Loucy (cell line): ENCODE results near the gene OR10G2.

ENCODE experiments used
- H2AFZ ChIP-seq: fragments of 200-600 bp; sonication (generic); 2 replicates; pipeline ENCODE4 v1.6.0; 2016; ENCODE audit warnings: antibody characterized with exemption, mild to moderate bottlenecking, low read length, moderate library complexity
- H3F3A ChIP-seq: fragments of 200-600 bp; 2 replicates; pipeline ENCODE4 v1.6.0; 2016; ENCODE audit warnings: antibody characterized with exemption, low read depth, mild to moderate bottlenecking
- H3K27me3 ChIP-seq: fragments of 200-600 bp; sonication (generic); 2 replicates; pipeline ENCODE4 v1.6.1; 2014; ENCODE audit warnings: low read length, mild to moderate bottlenecking; ENCODE audit not compliant: insufficient read depth, poor library complexity, severe bottlenecking
- H3K36me3 ChIP-seq: fragments of 200-600 bp; sonication (generic); 2 replicates; pipeline ENCODE4 v1.6.1; 2016; ENCODE audit warnings: low read length; ENCODE audit not compliant: insufficient read depth
- H3K4me1 ChIP-seq: fragments of 200-600 bp; sonication (generic); 2 replicates; pipeline ENCODE4 v1.5.1; 2014; ENCODE audit warnings: low read length, mild to moderate bottlenecking; ENCODE audit not compliant: insufficient read depth, poor library complexity, severe bottlenecking
- H3K4me2 ChIP-seq: fragments of 200-600 bp; sonication (generic); 2 replicates; pipeline ENCODE4 v1.6.0; 2014; ENCODE audit warnings: antibody characterized with exemption, low read length, low read depth, mild to moderate bottlenecking; ENCODE audit not compliant: poor library complexity, severe bottlenecking
- H3K4me3 ChIP-seq: fragments of 200-600 bp; sonication (generic); 2 replicates; pipeline ENCODE4 v1.5.1; 2014; ENCODE audit warnings: low read length, mild to moderate bottlenecking, mixed read lengths; ENCODE audit not compliant: poor library complexity, severe bottlenecking
- H3K79me2 ChIP-seq: fragments of 200-600 bp; sonication (generic); 2 replicates; pipeline ENCODE4 v1.6.1; 2014; ENCODE audit warnings: low read length; ENCODE audit not compliant: insufficient read depth
- H3K9ac ChIP-seq: fragments of 200-600 bp; sonication (generic); 2 replicates; pipeline ENCODE4 v1.6.0; 2014; ENCODE audit warnings: mild to moderate bottlenecking, low read depth, low read length, moderate library complexity; ENCODE audit not compliant: poor library complexity, severe bottlenecking
- H3K9me2 ChIP-seq: fragments of 200-600 bp; sonication (generic); replicated peaks from 2 replicates; pipeline ENCODE4 v1.6.1; 2016; ENCODE audit warnings: low read depth, low read length, mixed read lengths
- H3K9me3 ChIP-seq: fragments of 200-600 bp; sonication (generic); 2 replicates; pipeline ENCODE4 v1.6.1; 2014; ENCODE audit warnings: mild to moderate bottlenecking, antibody characterized with exemption, low read length, low read depth; ENCODE audit not compliant: insufficient read depth
- H4K20me1 ChIP-seq: fragments of 200-600 bp; sonication (generic); 2 replicates; pipeline ENCODE4 v1.6.0; 2014; ENCODE audit warnings: antibody characterized with exemption, low read length, mild to moderate bottlenecking; ENCODE audit not compliant: insufficient read depth, poor library complexity, severe bottlenecking
- EZH2phosphoT487 ChIP-seq: fragments of 200-600 bp; IDR thresholded peaks from 2 replicates; pipeline ENCODE4 v1.6.1; 2018; ENCODE audit warnings: antibody characterized with exemption, mild to moderate bottlenecking, moderate library complexity, borderline replicate concordance
- TF ChIP-seq, protein P1 (sequence below): fragments of 200-600 bp; sonication (generic); conservative IDR thresholded peaks from 2 replicates; pipeline ENCODE4 v1.5.1; 2014; ENCODE audit warnings: mild to moderate bottlenecking, antibody characterized with exemption, low read length

The OR10G2 gene

GRCh38 chr14:21669284-21669683 is 34.5 kb upstream of the OR10G2 start:
- Histone ChIP-seq H3K79me2 (no peaks in the 10 kb centered on the region), H3K27me3 (no peaks in the 10 kb centered on the region), H3K4me2 (no peak overlapping the region), H3K9me2 (no peaks in the 10 kb centered on the region), H3K9me3 (no peaks in the 10 kb centered on the region), H4K20me1 (no peaks in the 10 kb centered on the region), H2AFZ (no peak overlapping the region), H3K4me3 (no peak overlapping the region), H3K4me1 (no peaks in the 10 kb centered on the region), H3K9ac (no peak overlapping the region), H3K36me3 (no peaks in the 10 kb centered on the region), H3F3A (no peaks in the 10 kb centered on the region)
- TF ChIP-seq EZH2phosphoT487, result no peak
- TF ChIP-seq, protein P1, sequence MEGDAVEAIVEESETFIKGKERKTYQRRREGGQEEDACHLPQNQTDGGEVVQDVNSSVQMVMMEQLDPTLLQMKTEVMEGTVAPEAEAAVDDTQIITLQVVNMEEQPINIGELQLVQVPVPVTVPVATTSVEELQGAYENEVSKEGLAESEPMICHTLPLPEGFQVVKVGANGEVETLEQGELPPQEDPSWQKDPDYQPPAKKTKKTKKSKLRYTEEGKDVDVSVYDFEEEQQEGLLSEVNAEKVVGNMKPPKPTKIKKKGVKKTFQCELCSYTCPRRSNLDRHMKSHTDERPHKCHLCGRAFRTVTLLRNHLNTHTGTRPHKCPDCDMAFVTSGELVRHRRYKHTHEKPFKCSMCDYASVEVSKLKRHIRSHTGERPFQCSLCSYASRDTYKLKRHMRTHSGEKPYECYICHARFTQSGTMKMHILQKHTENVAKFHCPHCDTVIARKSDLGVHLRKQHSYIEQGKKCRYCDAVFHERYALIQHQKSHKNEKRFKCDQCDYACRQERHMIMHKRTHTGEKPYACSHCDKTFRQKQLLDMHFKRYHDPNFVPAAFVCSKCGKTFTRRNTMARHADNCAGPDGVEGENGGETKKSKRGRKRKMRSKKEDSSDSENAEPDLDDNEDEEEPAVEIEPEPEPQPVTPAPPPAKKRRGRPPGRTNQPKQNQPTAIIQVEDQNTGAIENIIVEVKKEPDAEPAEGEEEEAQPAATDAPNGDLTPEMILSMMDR, result no peak

- Histone ChIP-seq H3F3A (no peaks in the 10 kb centered on the region), H3K79me2 (no peaks in the 10 kb centered on the region), H3K4me1 (no peaks in the 10 kb centered on the region), H3K4me2 (no peak overlapping the region), H3K4me3 (no peak overlapping the region), H3K27me3 (no peaks in the 10 kb centered on the region), H3K9me2 (no peaks in the 10 kb centered on the region), H4K20me1 (no peaks in the 10 kb centered on the region), H2AFZ (no peak overlapping the region), H3K9ac (no peak overlapping the region), H3K9me3 (no peaks in the 10 kb centered on the region), H3K36me3 (no peaks in the 10 kb centered on the region)
- TF ChIP-seq EZH2phosphoT487, result no peak
- TF ChIP-seq, protein P1, result no peak
These were observed 33.6 kb upstream of the OR10G2 start for GRCh38 chr14:21668377-21668776.

DNA sequence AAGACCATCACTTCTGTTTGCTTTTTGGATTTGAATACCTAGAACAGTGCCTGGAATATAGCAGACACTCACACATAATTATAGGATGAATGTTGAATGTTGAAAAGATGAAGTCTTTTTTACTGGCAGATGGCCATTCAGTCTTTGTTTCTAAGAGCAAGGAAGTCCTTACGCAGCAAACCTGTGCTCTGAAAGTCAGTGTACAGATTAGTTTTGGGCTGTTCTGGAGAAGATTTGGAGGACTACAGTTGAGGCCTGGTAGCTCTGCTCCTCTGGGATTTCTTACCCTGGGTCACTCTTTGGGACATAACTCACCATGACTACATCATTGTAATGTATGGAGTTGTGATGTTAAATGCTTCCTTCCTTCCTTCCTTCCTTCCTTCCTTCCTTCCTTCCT is 22.2 kb upstream of the OR10G2 start:
- no peak overlapping the region for H3K4me3 ChIP-seq
- TF ChIP-seq, protein P1, result no peak
- TF ChIP-seq EZH2phosphoT487, result no peak
- H3K79me2 ChIP-seq, result no peaks in the 10 kb centered on the region
- no peaks in the 10 kb centered on the region for H3K27me3 ChIP-seq
- no peak overlapping the region for H3K9ac ChIP-seq
- no peak overlapping the region for H3K4me2 ChIP-seq
- no peaks in the 10 kb centered on the region for H3K9me3 ChIP-seq
- H2AFZ ChIP-seq, result no peak overlapping the region
- H3K36me3 ChIP-seq, result no peaks in the 10 kb centered on the region
- no peaks in the 10 kb centered on the region for H3K4me1 ChIP-seq
- no peaks in the 10 kb centered on the region for H4K20me1 ChIP-seq
- 0 out of 2 replicates have a peak, but pooled peaks cover under 1% of the 10 kb centered on the region for H3K9me2 ChIP-seq
- no peaks in the 10 kb centered on the region for H3F3A ChIP-seq
